Type B pancreatic cell (in vitro differentiated cells): ENCODE data around the gene ECHDC1. TPM values are rescaled to one million over a fixed set of nuclear protein-coding genes. Genes with fewer than 3 reads are reported as not detected.
A peak's percentile ranks its signal among the peaks of the same experiment; 100 is the strongest.
"Not testable (repeated sequence)": the region's sequence is repeated elsewhere in the genome, so short reads cannot be mapped to it uniquely, and the experiment has no call there.

Source experiments
- DNase-seq: peaks from one replicate; pipeline ENCODE4 v3.0.0; 2021; ENCODE audit warnings: mixed read lengths; ENCODE audit not compliant: unreplicated experiment; ENCODE audit errors: extremely low spot score
- H3K27ac Mint-ChIP-seq: 2 replicates; pipeline ENCODE4 v1.8.0; 2021; ENCODE audit warnings: mild to moderate bottlenecking, mixed read lengths
- H3K27me3 Mint-ChIP-seq: 2 replicates; pipeline ENCODE4 v1.8.0; 2021; ENCODE audit warnings: mixed read lengths
- H3K36me3 Mint-ChIP-seq: 2 replicates; pipeline ENCODE4 v1.8.0; 2021; ENCODE audit warnings: mixed read lengths
- H3K4me1 Mint-ChIP-seq: one replicate; pipeline ENCODE4 v1.8.0; 2021; ENCODE audit warnings: mixed read lengths; ENCODE audit not compliant: unreplicated experiment
- H3K4me3 Mint-ChIP-seq: 2 replicates; pipeline ENCODE4 v1.8.0; 2021; ENCODE audit warnings: mild to moderate bottlenecking, mixed read lengths
- H3K9me3 Mint-ChIP-seq: 2 replicates; pipeline ENCODE4 v1.8.0; 2021; ENCODE audit warnings: mixed read lengths
- CTCF ChIP-seq: fragments of 200-600 bp; sonication (generic); conservative IDR thresholded peaks from 2 replicates; pipeline ENCODE4 v1.5.0; 2021; ENCODE audit warnings: antibody characterized with exemption, mild to moderate bottlenecking
- long read RNA-seq: library from polyadenylated mRNA; unstranded; transcript quantifications from one replicate; pipeline ENCODE4 v2.0.0, GENCODE V29; 2020
- total RNA-seq: library from RNA; stranded (reverse); gene quantifications from 2 replicates; pipeline ENCODE4 v1.2.1, GENCODE V29; 2021; ENCODE audit warnings: low replicate concordance

The ECHDC1 gene
- 40.5 and 48.4 TPM in 2 replicates for total RNA-seq
- long read RNA-seq, transcript ECHDC1-203 (5 exons, 1,354 nt), result minor isoform, 34 of 284 reads
- long read RNA-seq, transcript ECHDC1-207 (7 exons, 1,009 nt), result minor isoform, 6 of 284 reads
- long read RNA-seq, transcript ECHDC1-210 (6 exons, 2,341 nt), result major isoform, 163 of 284 reads
- long read RNA-seq, partial matches to known transcripts, result 55 of 284 reads
- long read RNA-seq, other reads (novel, unspliced or antisense), result 13 of 284 reads

- peak; percentile 78 for DNase-seq
- Mint-ChIP-seq H3K9me3 (no peaks in the 10 kb centered on the region), H3K4me1 (no peaks in the 10 kb centered on the region), H3K36me3 (peaks cover 6% of the 10 kb centered on the region), H3K27me3 (no peaks in the 10 kb centered on the region), H3K4me3 (no peak within 1 kb of the TSS), H3K27ac (no peak within 1 kb of the TSS)
- TF ChIP-seq CTCF, result no peak
These were observed at the start of gene ECHDC1 for GRCh38 chr6:127342946-127343808. Gene ECHDC1, minus strand, starts transcription at chr6:127343609. Its CDS starts 12,581 bp downstream, at chr6:127331028.

GRCh38 chr6:127392301-127392700 lies 48.9 kb upstream of the ECHDC1 start:
- no peak overlapping the region for H3K4me3 Mint-ChIP-seq
- no peaks in the 10 kb centered on the region for H3K27me3 Mint-ChIP-seq
- H3K36me3 Mint-ChIP-seq, result no peaks in the 10 kb centered on the region
- H3K27ac Mint-ChIP-seq, result no peak overlapping the region
- DNase-seq, result no peak
- H3K4me1 Mint-ChIP-seq, result peaks cover 9% of the 10 kb centered on the region
- peaks cover 4% of the 10 kb centered on the region for H3K9me3 Mint-ChIP-seq
- no peak for TF ChIP-seq CTCF

GRCh38 chr6:127391094-127391953 lies 47.9 kb upstream of the ECHDC1 start:
- H3K9me3 Mint-ChIP-seq, result peaks cover 6% of the 10 kb centered on the region

DNA sequence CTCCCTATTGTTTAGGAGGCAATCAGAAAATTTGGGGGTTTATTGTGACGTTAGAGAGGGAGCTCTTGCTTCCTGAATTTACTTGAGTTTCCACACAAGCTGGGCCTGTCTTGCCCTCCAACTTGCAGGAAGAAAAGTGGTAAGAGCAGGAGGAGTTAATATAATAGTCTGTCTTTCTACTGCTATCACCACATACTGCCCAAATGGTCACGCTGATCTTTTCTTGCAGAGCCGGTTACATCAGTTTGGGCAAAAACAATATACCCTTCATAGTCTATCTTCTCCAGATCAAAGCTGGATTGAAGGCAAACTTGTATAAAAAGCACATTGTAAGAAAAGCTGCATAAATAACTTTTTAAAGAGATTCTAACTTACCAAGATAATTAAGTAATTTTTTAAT lies 46.3 kb upstream of the ECHDC1 start:
- H3K4me1 Mint-ChIP-seq, result peaks cover 9% of the 10 kb centered on the region
- no peak for TF ChIP-seq CTCF
- H3K27me3 Mint-ChIP-seq, result no peaks in the 10 kb centered on the region
- no peak overlapping the region for H3K27ac Mint-ChIP-seq
- H3K9me3 Mint-ChIP-seq, result peaks cover 6% of the 10 kb centered on the region
- DNase-seq, result no peak
- H3K4me3 Mint-ChIP-seq, result no peak overlapping the region
- H3K36me3 Mint-ChIP-seq, result no peaks in the 10 kb centered on the region

More at GRCh38 chr6:127391094-127391953, 47.9 kb upstream of the ECHDC1 start:
- peaks cover 9% of the 10 kb centered on the region for H3K4me1 Mint-ChIP-seq
- TF ChIP-seq CTCF, result no peak
- no peak overlapping the region for H3K4me3 Mint-ChIP-seq
- peak overlapping the region; percentile 33 for H3K27ac Mint-ChIP-seq
- no peaks in the 10 kb centered on the region for H3K27me3 Mint-ChIP-seq
- DNase-seq, result no peak
- no peaks in the 10 kb centered on the region for H3K36me3 Mint-ChIP-seq

DNA sequence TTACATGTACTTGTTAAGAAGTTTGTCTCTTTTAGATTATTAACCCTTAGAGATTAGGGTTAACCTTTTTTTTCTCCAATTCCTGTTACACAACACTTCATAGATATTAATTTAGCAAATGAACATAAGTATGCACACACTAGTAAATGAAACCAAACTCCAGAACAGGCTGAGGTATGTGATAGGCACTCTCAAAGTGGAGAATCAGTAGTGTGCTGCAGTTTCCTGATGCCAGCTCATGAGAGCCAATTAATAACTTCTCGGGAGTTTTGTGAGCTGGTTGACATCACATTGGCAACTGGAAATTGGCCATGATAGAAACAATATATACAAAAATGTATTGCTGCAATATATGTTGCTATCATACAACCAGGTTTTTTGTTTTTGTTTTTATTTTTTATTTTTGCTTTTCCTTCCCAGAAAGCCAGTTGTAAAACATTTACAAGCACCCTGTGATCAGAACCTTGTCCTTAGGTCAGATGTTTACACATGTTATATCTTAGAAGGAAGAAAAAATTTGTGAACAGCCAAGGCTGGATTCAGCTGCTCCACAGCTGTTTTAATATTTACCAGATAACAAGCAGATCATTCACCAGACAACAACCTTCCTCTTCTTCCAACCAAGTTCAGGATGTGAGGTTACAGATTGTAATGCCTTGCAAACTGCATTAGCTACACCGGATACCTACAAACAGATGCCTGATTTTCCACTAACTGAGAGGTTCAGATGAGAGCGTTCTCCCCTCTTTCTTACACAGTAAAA lies 42.4 kb upstream of the ECHDC1 start:
- no peak for DNase-seq
- H3K4me1 Mint-ChIP-seq, result peaks cover 9% of the 10 kb centered on the region
- H3K27me3 Mint-ChIP-seq, result no peaks in the 10 kb centered on the region
- peaks cover under 1% of the 10 kb centered on the region for H3K36me3 Mint-ChIP-seq
- TF ChIP-seq CTCF, result no peak
- peaks cover 6% of the 10 kb centered on the region for H3K9me3 Mint-ChIP-seq
- H3K4me3 Mint-ChIP-seq, result no peak overlapping the region
- H3K27ac Mint-ChIP-seq, result no peak overlapping the region

DNA sequence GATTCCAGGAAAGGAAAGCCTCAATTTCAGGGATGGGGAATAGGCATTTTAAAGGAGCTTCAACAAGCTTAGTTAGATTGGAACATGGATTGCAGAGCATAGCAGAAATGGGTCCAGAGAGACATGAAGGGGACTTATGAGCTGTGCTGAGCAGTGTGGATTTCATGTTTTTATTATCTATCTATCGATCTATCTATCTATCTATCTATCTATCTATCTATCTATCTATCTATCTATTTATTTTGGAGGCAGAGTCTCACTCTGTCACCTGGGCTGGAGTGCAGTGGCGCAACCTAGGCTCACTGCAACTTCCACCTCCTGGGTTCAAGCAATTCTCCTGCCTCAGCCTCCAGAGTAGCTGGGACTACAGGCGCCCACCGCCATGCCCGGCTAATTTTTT lies 41.4 kb upstream of the ECHDC1 start:
- not testable (repeated sequence) for DNase-seq, H3K27ac Mint-ChIP-seq, H3K36me3 Mint-ChIP-seq, H3K9me3 Mint-ChIP-seq, H3K27me3 Mint-ChIP-seq, H3K4me3 Mint-ChIP-seq, H3K4me1 Mint-ChIP-seq
